HG03342 (cell line): Measurements from ENCODE around the gene CCDC121.

ENCODE experiments used
- ATAC-seq: cut with Tn5 transposase; IDR thresholded peaks from one replicate; pipeline ENCODE4 v1.9.1; 2021; ENCODE audit warnings: mild to moderate bottlenecking, moderate library complexity; ENCODE audit not compliant: unreplicated experiment

Gene CCDC121

GRCh38 chr2:27583390-27583915, 45.4 kb downstream of the CCDC121 start:
- ATAC-seq, result no peak

GRCh38 chr2:27582695-27583389, 46.0 kb downstream of the CCDC121 start, which contains the start of gene ZNF512:
Gene ZNF512 (plus strand): TSS chr2:27583042. CDS start chr2:27583113, 71 bp downstream.
- ATAC-seq, result peak; percentile 94

GRCh38 chr2:27582129-27582694, 46.6 kb downstream of the CCDC121 start:
- ATAC-seq, result no peak

DNA sequence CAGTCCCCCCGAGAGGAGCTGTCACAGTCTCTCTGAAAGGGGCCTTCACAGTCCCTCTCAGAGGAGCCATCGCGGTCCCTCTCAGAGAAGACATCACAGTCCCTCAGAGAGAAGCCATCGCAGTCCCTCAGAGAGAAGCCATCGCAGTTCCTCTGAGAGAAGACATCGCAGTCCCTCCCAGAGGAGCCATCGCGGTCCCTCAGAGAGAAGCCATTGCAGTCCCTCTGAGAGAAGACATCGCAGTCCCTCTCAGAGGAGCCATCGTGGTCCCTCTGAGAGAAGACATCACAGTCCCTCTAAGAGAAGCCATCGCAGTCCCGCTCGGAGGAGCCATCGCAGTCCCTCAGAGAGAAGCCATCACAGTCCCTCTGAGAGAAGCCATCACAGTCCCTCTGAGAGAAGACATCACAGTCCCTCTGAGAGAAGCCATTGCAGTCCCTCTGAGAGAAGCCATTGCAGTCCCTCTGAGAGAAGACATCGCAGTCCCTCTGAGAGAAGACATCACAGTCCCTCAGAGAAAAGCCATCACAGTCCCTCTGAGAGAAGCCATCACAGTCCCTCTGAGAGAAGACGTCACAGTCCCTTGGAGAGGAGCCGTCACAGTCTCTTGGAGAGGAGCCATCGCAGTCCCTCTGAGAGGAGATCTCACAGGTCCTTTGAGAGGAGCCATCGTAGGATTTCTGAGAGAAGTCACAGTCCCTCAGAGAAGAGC, 47.2 kb downstream of the CCDC121 start:
- no peak for ATAC-seq
